MM.1S (cell line): ENCODE measurements around the gene DIS3L2.

ENCODE experiments used
- DNase-seq: peaks from one replicate; pipeline ENCODE4 v3.0.0-alpha.2; 2015
- H2AFZ ChIP-seq: fragments of 300-600 bp; sonication (generic); 2 replicates; pipeline ENCODE4 v1.6.0; 2016; ENCODE audit warnings: antibody characterized with exemption, low read length
- H3F3A ChIP-seq: fragments of 300-600 bp; sonication (generic); 2 replicates; pipeline ENCODE4 v1.6.1; 2016; ENCODE audit warnings: mild to moderate bottlenecking, antibody characterized with exemption, low read length, moderate library complexity, mixed read lengths; ENCODE audit not compliant: insufficient read depth
- H3K27ac ChIP-seq: fragments of 300-600 bp; sonication (generic); 2 replicates; pipeline ENCODE4 v1.5.1; 2016; ENCODE audit warnings: mild to moderate bottlenecking, low read length
- H3K27me3 ChIP-seq: fragments of 300-600 bp; sonication (generic); replicated peaks from 2 replicates; pipeline ENCODE4 v1.6.0; 2016; ENCODE audit warnings: low read length; ENCODE audit not compliant: insufficient read depth
- H3K36me3 ChIP-seq: fragments of 300-600 bp; sonication (generic); replicated peaks from 2 replicates; pipeline ENCODE4 v1.6.1; 2016; ENCODE audit warnings: mild to moderate bottlenecking, low read length, mixed read lengths; ENCODE audit not compliant: insufficient read depth
- H3K4me1 ChIP-seq: fragments of 300-600 bp; sonication (generic); 2 replicates; pipeline ENCODE4 v1.6.1; 2016; ENCODE audit warnings: low read length, mixed read lengths
- H3K4me2 ChIP-seq: fragments of 300-600 bp; sonication (generic); 2 replicates; pipeline ENCODE4 v1.6.0; 2016; ENCODE audit warnings: low read depth, low read length
- H3K4me3 ChIP-seq: fragments of 300-600 bp; sonication (generic); 2 replicates; pipeline ENCODE4 v1.5.1; 2016; ENCODE audit warnings: low read length, mixed read lengths
- H3K79me2 ChIP-seq: fragments of 300-600 bp; sonication (generic); 2 replicates; pipeline ENCODE4 v1.6.1; 2016; ENCODE audit warnings: mixed run types, low read length, mixed read lengths
- H3K9ac ChIP-seq: fragments of 300-600 bp; sonication (generic); 2 replicates; pipeline ENCODE4 v1.6.1; 2016; ENCODE audit warnings: low read length, mixed read lengths
- H3K9me2 ChIP-seq: fragments of 300-600 bp; sonication (generic); replicated peaks from 2 replicates; pipeline ENCODE4 v1.6.1; 2016; ENCODE audit warnings: mild to moderate bottlenecking, low read length, mixed read lengths; ENCODE audit not compliant: insufficient read depth
- H3K9me3 ChIP-seq: fragments of 300-600 bp; sonication (generic); replicated peaks from 2 replicates; pipeline ENCODE4 v1.6.1; 2016; ENCODE audit warnings: mild to moderate bottlenecking, low read length, mixed read lengths; ENCODE audit not compliant: insufficient read depth
- H4K20me1 ChIP-seq: fragments of 300-600 bp; sonication (generic); 2 replicates; pipeline ENCODE4 v1.6.1; 2016; ENCODE audit warnings: mild to moderate bottlenecking, low read length, moderate library complexity, mixed read lengths; ENCODE audit not compliant: insufficient read depth
- EZH2 ChIP-seq: fragments of 300-600 bp; sonication (generic); optimal IDR thresholded peaks from 2 replicates; pipeline ENCODE3; 2017; ENCODE audit warnings: low read depth, mild to moderate bottlenecking, antibody characterized with exemption, low read length, mixed read lengths
- EZH2phosphoT487 ChIP-seq: fragments of 300-600 bp; sonication (generic); IDR thresholded peaks from 2 replicates; pipeline ENCODE4 v1.6.1; 2018; ENCODE audit warnings: antibody characterized with exemption, low read length
- TF ChIP-seq, protein P1 (sequence below): fragments of 300-600 bp; sonication (generic); IDR thresholded peaks from 2 replicates; pipeline ENCODE4 v1.5.1; 2016; ENCODE audit warnings: antibody characterized with exemption, low read length, mixed read lengths

DIS3L2 gene

DNA sequence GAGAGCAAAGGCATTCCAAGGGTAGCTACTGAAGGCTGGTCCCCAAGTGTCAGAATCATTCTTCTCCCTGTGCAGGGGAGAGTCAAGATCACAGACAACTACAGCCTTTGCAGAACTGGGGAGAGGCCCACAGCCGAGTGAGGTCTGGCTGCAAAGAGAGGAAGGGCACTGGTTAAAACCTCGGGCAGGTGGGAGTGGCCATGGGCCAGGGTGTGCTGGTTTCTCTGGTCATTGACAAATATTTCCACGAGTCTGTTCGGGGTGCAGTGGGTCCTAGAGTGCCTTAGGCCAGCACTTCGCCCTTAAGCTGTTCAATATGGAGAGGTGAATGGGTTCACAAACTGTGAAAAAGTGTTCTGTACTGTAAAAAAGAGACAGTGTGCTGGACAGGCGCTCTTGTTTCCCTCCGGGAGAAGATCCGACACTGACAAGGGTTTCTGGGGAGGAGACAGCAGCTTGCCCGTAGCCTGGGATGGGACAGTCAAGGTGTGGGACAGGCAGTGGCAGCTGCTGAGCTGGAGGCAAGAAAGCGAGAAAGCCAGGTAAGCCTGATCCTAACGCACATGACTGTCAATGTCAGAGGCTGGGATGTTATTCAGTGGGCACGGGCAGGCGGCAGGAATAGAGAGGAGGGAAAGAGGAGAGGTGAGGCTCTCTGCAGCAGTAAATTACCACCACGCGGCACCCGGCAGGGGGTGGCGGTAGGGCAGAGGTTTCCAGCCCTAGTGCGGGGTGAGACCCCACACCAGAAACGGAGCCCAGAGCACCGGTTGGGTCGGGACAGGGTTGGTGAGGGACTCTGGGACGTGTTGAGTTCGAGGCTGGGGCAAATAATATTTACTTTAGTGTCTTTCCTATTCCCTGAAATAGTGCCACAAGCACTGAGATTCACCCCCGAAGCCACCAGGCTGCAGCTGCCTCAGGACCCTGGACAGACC is 37.3 kb upstream of the DIS3L2 start:
- 0 out of 2 replicates have a peak overlapping the region, but pooled peaks have one; percentile 75 for H3K4me3 ChIP-seq
- no peaks in the 10 kb centered on the region for H3F3A ChIP-seq
- H3K27me3 ChIP-seq = no peaks in the 10 kb centered on the region
- H3K9me3 ChIP-seq = no peaks in the 10 kb centered on the region
- no peak overlapping the region for H2AFZ ChIP-seq
- H3K9me2 ChIP-seq = no peaks in the 10 kb centered on the region
- peak overlapping the region; percentile 99; the same call in 1 of the 2 replicates for H3K4me2 ChIP-seq
- no peaks in the 10 kb centered on the region for H3K36me3 ChIP-seq
- no peaks in the 10 kb centered on the region for H3K79me2 ChIP-seq
- H4K20me1 ChIP-seq = no peaks in the 10 kb centered on the region
- no peak overlapping the region for H3K9ac ChIP-seq
- DNase-seq = no peak
- TF ChIP-seq, protein P1, sequence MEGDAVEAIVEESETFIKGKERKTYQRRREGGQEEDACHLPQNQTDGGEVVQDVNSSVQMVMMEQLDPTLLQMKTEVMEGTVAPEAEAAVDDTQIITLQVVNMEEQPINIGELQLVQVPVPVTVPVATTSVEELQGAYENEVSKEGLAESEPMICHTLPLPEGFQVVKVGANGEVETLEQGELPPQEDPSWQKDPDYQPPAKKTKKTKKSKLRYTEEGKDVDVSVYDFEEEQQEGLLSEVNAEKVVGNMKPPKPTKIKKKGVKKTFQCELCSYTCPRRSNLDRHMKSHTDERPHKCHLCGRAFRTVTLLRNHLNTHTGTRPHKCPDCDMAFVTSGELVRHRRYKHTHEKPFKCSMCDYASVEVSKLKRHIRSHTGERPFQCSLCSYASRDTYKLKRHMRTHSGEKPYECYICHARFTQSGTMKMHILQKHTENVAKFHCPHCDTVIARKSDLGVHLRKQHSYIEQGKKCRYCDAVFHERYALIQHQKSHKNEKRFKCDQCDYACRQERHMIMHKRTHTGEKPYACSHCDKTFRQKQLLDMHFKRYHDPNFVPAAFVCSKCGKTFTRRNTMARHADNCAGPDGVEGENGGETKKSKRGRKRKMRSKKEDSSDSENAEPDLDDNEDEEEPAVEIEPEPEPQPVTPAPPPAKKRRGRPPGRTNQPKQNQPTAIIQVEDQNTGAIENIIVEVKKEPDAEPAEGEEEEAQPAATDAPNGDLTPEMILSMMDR = no peak
- TF ChIP-seq EZH2phosphoT487 = no peak
- no peak for TF ChIP-seq EZH2
- H3K27ac ChIP-seq = no peak overlapping the region
- no peaks in the 10 kb centered on the region for H3K4me1 ChIP-seq

DNA sequence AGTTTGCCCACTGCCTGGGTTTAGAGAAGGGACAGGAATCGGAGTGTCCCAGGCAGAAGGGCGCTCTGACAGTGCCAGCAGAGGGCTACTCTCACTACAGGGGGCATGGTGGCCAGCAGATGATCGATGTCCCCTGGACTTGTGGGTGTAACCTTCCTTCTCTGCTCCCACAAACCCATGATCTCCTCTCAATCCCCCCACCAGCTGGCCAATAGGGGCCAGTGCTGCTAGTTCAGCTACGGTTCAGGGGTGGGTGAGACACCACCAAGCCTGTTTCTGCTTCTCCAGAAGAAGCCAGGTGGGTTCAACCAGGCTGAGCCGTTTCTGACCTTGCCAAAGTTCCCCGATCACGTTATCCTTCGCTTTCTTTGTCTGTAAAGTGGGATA is 36.6 kb upstream of the DIS3L2 start:
- H3K36me3 ChIP-seq = no peaks in the 10 kb centered on the region
- TF ChIP-seq EZH2 (no peak), EZH2phosphoT487 (no peak)
- TF ChIP-seq, protein P1 = no peak
- DNase-seq = no peak
- H3K9ac ChIP-seq = peak overlapping the region; percentile 36; the same call in 1 of the 2 replicates
- H3K79me2 ChIP-seq = no peaks in the 10 kb centered on the region
- H3K27me3 ChIP-seq = no peaks in the 10 kb centered on the region
- H2AFZ ChIP-seq = peak overlapping the region; percentile 69
- no peaks in the 10 kb centered on the region for H3K4me1 ChIP-seq
- peak overlapping the region; percentile 99 for H3K4me2 ChIP-seq
- no peaks in the 10 kb centered on the region for H3K9me2 ChIP-seq
- peak overlapping the region; percentile 75 for H3K4me3 ChIP-seq
- H4K20me1 ChIP-seq = no peaks in the 10 kb centered on the region
- no peaks in the 10 kb centered on the region for H3K9me3 ChIP-seq
- no peaks in the 10 kb centered on the region for H3F3A ChIP-seq
- no peak overlapping the region for H3K27ac ChIP-seq

DNA sequence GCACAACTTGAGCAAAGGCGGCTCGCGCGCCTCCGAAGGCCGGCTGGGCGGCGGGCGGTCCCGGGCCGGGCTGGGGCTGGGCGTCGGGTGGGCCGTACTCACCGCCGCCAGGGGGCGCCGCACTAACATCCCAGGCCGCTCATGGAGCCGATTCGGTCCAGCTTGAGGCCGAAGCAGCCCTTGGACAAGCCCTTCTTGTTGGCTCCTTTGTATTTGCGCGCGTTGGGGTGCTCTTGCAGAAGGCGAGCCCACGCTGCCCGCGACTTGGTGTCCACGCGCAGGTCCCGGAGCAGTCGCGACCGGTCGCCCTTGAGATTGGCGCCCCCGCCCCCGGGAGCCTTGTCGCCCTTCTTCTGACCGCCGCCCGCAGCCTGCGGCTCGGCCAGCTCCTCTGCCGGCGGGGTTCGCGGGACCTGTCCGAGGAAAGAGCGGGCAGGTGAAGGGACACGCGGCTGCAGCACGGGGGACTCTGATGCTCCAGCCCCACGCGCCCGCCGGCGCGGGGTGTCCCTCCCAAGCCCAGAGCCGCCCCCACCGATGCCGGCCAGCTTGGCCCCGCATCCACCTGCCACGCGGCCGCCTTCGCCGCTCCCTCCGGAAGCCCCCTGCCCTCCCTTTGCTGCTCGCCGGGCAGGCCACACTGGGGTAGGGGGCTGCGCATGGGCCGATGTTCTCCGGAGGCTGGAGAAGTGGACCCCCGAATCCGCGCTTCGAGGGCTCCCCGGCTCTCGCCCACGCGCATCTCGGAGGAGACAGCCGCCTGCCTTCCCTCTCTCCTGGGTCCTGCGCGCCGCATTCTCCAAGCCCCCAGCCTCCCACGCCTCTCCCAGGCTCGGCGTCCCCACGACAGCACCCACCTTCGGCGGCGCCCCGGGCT is 36.0 kb upstream of the DIS3L2 start:
- H3K4me1 ChIP-seq = no peaks in the 10 kb centered on the region
- H3K9me2 ChIP-seq = no peaks in the 10 kb centered on the region
- H3K36me3 ChIP-seq = no peaks in the 10 kb centered on the region
- no peaks in the 10 kb centered on the region for H3K9me3 ChIP-seq
- H3K79me2 ChIP-seq = no peaks in the 10 kb centered on the region
- H2AFZ ChIP-seq = peak overlapping the region; percentile 86
- H3K4me3 ChIP-seq = peak overlapping the region; percentile 75
- H4K20me1 ChIP-seq = no peaks in the 10 kb centered on the region
- H3K4me2 ChIP-seq = peak overlapping the region; percentile 99
- TF ChIP-seq, protein P1 = peak; percentile 70
- TF ChIP-seq EZH2phosphoT487 = no peak
- TF ChIP-seq EZH2 = no peak
- no peaks in the 10 kb centered on the region for H3F3A ChIP-seq
- H3K27me3 ChIP-seq = no peaks in the 10 kb centered on the region
- peak; percentile 78 for DNase-seq
- H3K27ac ChIP-seq = no peak overlapping the region
- H3K9ac ChIP-seq = peak overlapping the region; percentile 50
